ENCODE measurements around the gene TCF7L2.

DNA sequence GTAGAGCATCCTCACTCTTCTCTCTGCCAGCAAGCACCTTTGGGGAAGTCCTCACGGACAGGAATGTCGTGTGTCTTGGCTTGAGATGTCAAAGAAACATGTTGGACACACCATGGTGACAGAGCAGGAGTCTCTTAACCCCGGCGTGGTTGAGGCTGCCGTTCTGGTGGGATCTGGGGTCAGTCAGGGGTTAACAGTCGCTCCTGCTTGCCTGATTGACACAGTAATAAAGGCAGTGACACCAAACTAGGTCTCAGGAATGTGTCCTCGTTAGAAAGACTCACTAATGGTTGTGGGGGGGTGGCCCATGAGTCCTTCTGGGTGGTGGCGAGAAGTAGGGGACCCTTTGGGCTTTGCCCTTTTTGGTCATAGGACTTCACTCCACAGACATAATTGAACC lies 69.0 kb downstream of the TCF7L2 start:
- no peak for TF ChIP-seq GATA3 (IDR thresholded peaks at IDR 0.05; ENCODE audit: low read depth, low read length)
- no peak for TF ChIP-seq GATA2 (IDR thresholded peaks at IDR 0.05; ENCODE audit: low read depth, low read length)

Measured in SH-SY5Y (cell line).